Measurements from ENCODE around the gene ARSH.
A peak's percentile ranks its signal among the peaks of the same experiment; 100 is the strongest.
"Not testable (repeated sequence)": the region's sequence is repeated elsewhere in the genome, so short reads cannot be mapped to it uniquely, and the experiment has no call there.

ARSH gene, protein sequence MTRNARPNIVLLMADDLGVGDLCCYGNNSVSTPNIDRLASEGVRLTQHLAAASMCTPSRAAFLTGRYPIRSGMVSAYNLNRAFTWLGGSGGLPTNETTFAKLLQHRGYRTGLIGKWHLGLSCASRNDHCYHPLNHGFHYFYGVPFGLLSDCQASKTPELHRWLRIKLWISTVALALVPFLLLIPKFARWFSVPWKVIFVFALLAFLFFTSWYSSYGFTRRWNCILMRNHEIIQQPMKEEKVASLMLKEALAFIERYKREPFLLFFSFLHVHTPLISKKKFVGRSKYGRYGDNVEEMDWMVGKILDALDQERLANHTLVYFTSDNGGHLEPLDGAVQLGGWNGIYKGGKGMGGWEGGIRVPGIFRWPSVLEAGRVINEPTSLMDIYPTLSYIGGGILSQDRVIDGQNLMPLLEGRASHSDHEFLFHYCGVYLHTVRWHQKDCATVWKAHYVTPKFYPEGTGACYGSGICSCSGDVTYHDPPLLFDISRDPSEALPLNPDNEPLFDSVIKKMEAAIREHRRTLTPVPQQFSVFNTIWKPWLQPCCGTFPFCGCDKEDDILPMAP

GRCh38 chrX:3006495-3006894 lies at the start of gene ARSH:
Gene ARSH, plus strand, starts transcription at chrX:3006546. Its CDS starts 67 bp downstream, at chrX:3006613.
- no peak for DNase-seq (ENCODE audit: low read depth)

GRCh38 chrX:2958199-2958598 lies 48.1 kb upstream of the ARSH start:
- DNase-seq (ENCODE audit: low read depth) = no peak

DNA sequence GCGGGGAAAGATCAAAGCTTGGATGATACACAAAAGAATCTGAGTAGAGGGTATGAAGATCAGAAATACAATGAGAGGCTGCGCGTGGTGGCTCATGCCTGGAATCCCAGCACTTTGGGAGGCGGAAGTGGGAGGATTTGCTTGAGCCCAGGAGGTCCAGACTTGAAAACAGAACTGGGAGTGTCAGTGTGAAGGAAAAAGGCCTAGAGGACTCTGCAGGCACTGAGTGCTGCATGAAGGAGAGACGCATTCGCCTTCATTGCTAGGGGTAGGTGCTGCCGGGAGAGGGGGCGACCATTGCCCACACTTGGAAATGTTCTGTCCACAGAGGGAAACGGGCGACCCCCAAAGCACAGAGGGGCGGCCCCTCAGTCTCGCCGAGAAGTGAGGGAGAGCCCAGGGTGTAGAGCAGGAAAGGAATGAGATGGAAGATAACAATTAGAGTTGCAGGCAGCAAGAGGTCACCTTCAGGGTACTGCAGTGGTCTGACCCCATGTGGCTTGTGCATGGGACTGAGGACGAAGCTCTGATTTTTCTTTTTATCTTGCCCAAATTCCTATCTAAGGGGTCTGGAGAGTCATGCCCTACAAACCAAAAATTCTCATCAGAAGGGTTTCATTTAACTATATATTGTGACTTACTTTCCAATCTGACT lies 45.4 kb upstream of the ARSH start:
- DNase-seq (ENCODE audit: low read depth) = no peak

DNA sequence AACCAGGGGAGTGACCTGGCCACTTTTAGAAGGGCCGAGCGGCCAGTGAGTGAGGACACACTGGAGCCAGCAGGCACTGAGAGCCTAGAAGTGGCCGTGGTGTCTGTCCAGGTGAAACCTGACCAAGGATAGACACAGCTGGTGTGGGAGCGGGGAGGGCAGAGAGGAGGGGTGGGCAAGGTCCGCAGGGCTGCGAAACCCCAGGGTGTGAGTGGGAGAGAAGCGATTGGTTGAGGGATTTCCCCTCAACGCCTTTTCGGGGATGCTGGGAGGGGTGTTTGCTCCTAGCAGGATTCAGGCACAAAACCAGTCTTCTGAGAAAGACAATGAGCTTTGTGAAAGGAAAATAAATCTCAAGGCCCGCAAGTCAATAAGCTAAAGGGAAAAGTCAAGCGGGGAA lies 44.0 kb upstream of the ARSH start:
- DNase-seq (ENCODE audit: low read depth) = no peak

GRCh38 chrX:2963449-2963848 lies 42.9 kb upstream of the ARSH start:
- not testable (repeated sequence) for DNase-seq (ENCODE audit: low read depth)

DNA sequence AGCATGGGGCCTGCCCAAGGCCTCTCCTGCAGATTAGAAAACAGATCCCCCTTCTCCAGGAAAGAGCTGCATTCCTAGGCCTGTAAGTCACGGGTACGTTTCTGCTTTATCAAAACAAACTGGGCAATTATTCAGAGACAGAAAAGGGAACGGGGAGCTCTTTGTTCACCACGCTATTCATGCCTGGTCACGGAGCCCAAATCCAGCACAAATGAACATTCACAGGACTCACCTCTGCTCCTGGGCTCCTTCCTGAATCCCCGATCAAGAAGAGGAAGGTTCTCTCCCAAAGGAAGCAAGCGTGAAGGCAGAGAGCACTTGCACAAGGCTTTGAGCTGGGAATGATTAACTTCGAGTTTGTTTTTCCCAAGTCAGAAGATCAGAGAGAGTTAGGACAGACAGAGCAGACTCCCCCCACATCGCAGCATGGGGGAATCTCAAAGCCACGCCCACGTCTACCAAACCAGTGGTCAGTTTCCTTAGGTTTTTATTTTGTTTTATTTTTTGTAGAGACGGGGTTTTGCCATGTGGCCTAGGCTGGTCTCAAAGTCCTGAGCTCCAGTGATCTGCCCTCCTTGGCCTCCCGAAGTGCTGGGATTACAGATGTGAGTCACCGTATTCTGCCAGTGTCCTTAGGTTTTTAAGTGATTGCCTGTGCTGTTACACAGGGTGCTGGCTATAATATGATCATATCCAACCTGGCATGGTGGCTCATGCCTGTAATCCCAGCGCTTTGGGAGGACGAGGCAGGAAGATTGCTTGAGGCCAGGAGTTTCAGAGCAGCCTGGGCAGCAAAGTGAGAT lies 42.2 kb upstream of the ARSH start:
- DNase-seq (ENCODE audit: low read depth) = peak; percentile 35

DNA sequence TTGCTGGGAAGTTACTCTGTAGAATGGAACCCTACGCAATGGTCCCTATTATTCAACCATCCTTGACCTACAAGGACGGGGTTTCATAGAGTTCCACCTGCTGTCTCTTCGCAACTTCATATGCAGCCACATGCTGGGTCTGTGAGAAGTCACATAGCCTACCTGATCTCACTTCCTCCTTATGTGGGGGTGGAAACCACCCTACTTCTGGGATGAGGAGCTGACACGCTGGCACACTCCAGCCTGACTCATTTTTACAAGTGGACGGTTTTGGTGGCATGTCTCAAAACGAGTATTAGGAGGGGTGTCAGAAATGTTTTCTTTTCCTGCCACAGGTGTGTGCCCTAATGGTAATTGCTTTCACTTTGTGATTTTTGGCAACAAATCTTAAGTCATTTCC lies 40.4 kb upstream of the ARSH start:
- DNase-seq (ENCODE audit: low read depth) = no peak

- no peak for DNase-seq (ENCODE audit: low read depth)
Measured at GRCh38 chrX:2967012-2967411, 39.3 kb upstream of the ARSH start.

- DNase-seq (ENCODE audit: low read depth) = no peak
Measured at GRCh38 chrX:2967584-2967983, 38.8 kb upstream of the ARSH start.

GRCh38 chrX:2967998-2968909 lies 38.1 kb upstream of the ARSH start:
- peak; percentile 50 for DNase-seq (ENCODE audit: low read depth)

GRCh38 chrX:2969021-2969420 lies 37.3 kb upstream of the ARSH start:
- no peak for DNase-seq (ENCODE audit: low read depth)

DNA sequence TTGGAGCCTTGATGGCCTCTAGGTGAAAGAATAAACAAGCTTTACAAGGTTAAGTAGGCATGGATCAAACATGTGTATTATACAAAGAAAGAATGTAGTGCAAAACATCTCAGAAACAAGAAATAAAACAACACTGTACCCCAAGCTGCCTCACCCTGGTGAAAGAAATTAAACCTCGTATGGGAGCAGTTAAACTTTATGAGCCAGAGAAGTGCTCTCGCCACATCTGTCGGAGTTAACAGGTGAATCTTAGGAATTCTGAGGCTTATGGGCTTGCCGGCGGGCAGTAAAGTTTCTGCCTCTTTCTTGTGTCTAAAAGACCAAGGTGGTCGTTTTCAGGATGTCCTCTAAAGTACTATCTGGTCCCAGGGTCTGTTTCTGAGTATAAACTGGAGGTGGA lies 34.0 kb upstream of the ARSH start:
- no peak for DNase-seq (ENCODE audit: low read depth)

DNA sequence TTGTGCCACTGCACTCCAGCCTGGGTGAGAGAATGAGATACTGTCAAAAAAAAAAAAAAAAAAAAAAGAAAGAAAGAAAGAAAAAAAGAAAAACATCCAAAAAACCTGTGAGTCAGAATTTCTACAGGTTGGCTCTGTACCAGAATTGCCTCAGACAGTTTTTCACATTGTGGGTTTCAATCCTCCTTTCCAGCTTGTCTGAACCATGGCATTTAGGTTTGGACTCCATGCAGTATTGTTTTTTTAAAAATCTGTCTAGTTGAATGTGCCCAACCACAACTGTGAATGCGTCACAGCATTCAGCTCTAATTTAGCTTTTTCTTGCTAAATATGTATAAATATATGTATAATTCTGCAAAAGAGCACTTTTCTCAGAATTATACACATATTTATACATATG lies 31.4 kb upstream of the ARSH start:
- DNase-seq (ENCODE audit: low read depth) = peak; percentile 0

GRCh38 chrX:2978639-2979038 lies 27.7 kb upstream of the ARSH start:
- not testable (repeated sequence) for DNase-seq (ENCODE audit: low read depth)

DNA sequence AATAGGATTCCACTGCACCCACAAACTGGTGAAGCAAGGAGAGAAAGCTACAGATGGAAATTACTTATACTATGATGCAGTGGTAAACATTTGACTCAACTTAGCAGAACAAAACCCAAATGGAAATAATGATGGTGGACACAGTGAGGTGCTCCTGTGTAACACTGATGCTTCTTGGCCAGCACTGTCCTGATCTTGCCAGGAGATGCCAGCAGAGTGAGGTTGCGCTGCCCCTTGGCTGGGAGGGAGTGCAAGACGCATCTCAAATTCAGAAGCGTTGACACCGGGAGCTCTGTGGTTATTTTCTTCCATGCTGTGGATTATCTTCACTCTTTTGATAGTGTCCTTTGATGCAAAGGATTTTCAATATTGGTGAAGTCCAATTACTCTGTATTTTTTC lies 22.0 kb upstream of the ARSH start:
- no peak for DNase-seq (ENCODE audit: low read depth)

DNA sequence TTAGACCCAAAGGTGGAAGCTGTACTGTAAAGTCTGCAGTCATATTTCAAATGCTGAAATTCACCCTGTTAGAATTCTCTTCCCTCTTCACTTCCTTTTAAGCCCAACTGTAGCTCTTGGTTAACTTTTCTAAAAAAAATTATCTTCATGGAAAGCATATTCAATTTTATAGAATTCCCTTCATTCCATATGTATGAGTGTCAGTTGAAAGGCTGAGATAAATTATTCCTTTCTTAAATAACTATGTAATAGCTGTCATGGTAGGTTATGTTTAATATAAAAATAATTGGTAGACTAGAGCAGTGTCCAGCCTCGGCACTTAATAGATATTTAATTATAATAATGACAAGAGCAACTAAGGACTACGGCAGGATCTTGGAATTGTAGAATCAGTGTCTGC lies 16.8 kb upstream of the ARSH start:
- DNase-seq (ENCODE audit: low read depth) = no peak

DNA sequence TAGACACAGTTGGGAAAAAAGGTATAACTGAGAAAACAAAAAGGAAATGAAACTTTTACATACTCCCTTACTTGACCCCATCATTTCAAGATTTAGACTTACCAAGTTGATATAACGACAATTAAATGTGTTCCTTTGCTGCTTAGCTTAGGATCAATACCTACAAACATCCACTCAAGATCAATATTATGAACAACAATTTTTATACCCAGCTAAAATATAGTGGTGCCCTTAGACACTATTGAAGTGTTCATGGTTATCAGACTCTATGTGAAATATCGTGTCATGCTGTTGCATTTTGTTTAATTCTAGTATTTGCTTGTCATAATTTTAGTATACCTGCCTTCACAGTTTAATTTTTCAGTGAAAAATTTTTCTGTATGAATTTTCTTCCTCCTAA lies 4.2 kb downstream of the ARSH start:
- no peak for DNase-seq (ENCODE audit: low read depth)

DNA sequence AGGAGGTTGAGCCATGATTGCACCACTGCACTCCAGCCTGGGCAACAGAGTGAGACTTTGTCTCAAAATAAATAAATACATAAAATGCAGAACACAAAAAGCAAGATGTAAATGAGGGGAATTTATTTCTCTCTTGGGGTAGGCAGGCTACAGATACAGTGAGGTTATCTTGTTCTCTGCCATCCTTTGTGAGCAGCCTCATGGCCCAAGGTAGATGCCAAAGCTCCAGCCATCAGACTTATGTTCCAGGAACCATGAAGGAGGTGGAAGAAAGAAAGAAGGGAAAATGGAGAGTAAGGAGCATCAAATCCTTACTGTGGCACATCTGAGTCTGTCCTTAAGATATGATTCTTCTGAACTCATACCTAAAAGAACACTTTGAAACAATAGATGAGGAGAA lies 11.1 kb downstream of the ARSH start:
- no peak for DNase-seq (ENCODE audit: low read depth)

- DNase-seq (ENCODE audit: low read depth) = no peak
Measured at GRCh38 chrX:3024176-3024575, 17.8 kb downstream of the ARSH start.

DNA sequence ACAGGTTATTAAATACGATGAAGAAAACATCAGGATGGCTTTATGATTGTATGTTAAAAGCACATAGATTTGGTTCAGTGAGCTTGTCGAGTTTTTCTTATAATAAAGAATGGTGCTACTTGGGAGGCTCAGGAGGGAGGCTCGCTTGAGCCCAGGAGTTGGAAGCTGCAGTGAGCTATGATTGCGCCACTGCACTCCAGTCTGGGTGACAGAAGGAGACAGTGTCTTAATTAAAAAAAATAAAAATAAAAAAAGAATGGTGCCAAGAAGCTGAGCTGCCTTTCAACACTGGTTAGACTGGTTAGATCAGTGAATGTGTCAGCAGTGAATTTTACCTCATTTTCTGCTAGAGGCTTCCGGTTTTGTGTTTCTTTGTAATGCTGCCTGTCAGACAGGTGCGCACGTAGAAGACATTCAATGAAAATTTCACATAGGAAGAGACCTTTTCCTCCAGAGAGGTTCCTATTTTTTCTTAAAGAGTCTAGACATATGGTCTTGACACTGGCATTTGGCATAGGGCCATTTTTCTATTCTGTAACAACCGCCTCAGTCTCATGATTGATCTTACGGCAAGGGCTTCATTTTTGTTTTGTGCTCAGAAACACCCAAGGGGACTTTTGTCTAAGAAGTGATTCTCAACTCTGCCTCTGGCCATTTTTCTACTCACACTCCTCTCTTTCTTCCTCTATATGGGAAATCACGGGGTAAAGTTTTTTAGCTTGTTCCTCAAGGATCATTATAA lies 19.9 kb downstream of the ARSH start:
- DNase-seq (ENCODE audit: low read depth) = no peak

DNA sequence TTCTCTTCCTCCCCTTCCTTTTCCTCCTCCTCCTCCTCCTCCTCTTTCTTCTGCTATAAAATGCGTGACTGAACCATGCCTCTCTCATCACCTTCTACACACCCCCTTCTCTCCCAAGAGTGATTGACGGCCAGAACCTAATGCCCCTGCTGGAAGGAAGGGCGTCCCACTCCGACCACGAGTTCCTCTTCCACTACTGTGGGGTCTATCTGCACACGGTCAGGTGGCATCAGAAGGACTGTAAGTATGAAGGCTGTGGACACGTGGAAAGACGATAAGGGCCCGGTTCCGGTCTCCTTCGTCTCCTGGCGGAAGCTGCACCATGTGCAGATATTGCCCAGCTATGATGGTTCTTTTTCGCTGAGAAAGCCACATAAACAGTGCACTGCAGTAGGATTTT lies 22.8 kb downstream of the ARSH start:
- DNase-seq (ENCODE audit: low read depth) = no peak
